ENCODE measurements around the gene FBXL5. TPM values are rescaled to one million over a fixed set of nuclear protein-coding genes. Genes with fewer than 3 reads are reported as not detected.

Gene FBXL5
- total and polyA plus RNA-seq, 9 of the 15 experiments (the other 6 are each of a cell fraction or from before 2014, with no cell fraction given) = 6.0 to 35.2 (median 22.1) TPM

DNA sequence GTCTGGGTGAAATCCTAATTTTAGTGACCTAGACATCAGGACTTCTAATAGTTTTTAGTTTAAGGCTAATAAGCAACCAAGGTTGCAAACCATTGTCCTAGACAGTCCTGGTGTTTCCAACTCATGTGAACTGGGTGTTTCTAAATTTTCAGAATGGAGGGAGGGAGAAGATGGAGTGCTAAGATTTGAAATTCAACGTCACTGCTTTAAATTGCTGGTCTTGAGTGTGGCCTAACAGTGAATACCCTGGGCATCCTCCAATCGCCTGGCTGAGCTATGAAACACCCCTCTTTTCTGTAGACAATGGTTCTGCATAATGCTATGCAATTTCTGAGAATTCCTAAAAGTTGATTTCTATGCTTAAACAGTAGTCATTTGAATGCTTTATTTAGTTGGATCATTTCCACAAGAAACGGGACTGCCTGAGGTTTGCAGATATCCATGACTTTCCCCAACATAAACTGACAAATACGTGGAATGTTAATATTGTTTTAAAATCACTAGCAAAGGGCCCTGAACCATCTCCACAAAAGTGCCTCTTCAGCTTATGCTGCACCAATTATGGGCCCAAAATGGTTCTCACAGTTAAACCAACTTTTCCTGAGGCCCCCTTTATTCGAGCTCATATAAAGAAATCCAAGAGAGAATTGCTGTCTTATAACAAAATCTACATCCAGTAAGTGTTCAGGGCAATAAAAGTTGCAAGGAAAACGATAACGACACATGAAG, 1.1 kb downstream of the FBXL5 start (continued):
- TF ChIP-seq, protein P1, sequence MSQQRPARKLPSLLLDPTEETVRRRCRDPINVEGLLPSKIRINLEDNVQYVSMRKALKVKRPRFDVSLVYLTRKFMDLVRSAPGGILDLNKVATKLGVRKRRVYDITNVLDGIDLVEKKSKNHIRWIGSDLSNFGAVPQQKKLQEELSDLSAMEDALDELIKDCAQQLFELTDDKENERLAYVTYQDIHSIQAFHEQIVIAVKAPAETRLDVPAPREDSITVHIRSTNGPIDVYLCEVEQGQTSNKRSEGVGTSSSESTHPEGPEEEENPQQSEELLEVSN (IDR thresholded peaks at IDR 0.05; ENCODE audit: borderline replicate concordance in 1 of 2, extremely low read depth in 1 of 2, insufficient read depth in 1 of 2, insufficient read length in 1 of 2, low read depth in 1 of 2, low read length in 1 of 2, poor library complexity in 1 of 2, severe bottlenecking in 1 of 2) = no peak
- no peak for TF ChIP-seq NFIC (IDR thresholded peaks at IDR 0.05)
- TF ChIP-seq CTBP1 (IDR thresholded peaks at IDR 0.05; ENCODE audit: borderline replicate concordance) = no peak
- TF ChIP-seq, protein P2, sequence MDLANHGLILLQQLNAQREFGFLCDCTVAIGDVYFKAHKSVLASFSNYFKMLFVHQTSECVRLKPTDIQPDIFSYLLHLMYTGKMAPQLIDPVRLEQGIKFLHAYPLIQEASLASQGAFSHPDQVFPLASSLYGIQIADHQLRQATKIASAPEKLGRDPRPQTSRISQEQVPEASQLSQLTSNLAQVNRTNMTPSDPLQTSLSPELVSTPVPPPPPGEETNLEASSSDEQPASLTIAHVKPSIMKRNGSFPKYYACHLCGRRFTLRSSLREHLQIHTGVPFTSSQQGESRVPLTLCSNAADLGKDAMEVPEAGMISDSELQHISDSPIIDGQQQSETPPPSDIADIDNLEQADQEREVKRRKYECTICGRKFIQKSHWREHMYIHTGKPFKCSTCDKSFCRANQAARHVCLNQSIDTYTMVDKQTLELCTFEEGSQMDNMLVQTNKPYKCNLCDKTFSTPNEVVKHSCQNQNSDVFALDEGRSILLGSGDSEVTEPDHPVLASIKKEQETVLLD (IDR thresholded peaks at IDR 0.05) = no peak
- no peak for TF ChIP-seq SRF (CRISPR knock-in tag; IDR thresholded peaks at IDR 0.05)
- 0 out of 2 replicates have a peak, but pooled peaks have one; percentile 34 for TF ChIP-seq CREB1 (IDR thresholded peaks at IDR 0.05)
- no peak for TF ChIP-seq CREB1 (CRISPR knock-in tag; IDR thresholded peaks at IDR 0.05)
- no peak for TF ChIP-seq ZNF436 (CRISPR knock-in tag; IDR thresholded peaks at IDR 0.05)
- no peak for TF ChIP-seq SMARCA4 (IDR thresholded peaks at IDR 0.05)
- TF ChIP-seq, protein P3, sequence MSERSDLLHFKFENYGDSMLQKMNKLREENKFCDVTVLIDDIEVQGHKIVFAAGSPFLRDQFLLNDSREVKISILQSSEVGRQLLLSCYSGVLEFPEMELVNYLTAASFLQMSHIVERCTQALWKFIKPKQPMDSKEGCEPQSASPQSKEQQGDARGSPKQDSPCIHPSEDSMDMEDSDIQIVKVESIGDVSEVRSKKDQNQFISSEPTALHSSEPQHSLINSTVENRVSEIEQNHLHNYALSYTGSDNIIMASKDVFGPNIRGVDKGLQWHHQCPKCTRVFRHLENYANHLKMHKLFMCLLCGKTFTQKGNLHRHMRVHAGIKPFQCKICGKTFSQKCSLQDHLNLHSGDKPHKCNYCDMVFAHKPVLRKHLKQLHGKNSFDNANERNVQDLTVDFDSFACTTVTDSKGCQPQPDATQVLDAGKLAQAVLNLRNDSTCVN (CRISPR knock-in tag; IDR thresholded peaks at IDR 0.05) = no peak
- TF ChIP-seq ZNF165 (CRISPR knock-in tag; IDR thresholded peaks at IDR 0.05; ENCODE audit: borderline replicate concordance) = no peak
- peak; percentile 33; the same call in 1 of the 2 replicates for TF ChIP-seq ZFX (CRISPR knock-in tag; IDR thresholded peaks at IDR 0.05)
- peak; percentile 57 to 71; a peak in 3 of 4 replicates for TF ChIP-seq FOXK2 (conservative IDR thresholded peaks at IDR 0.05 in 1 of 2, IDR thresholded peaks at IDR 0.05 in 1 of 2; ENCODE audit: low read depth in 2 of 2)
- TF ChIP-seq, protein P4, sequence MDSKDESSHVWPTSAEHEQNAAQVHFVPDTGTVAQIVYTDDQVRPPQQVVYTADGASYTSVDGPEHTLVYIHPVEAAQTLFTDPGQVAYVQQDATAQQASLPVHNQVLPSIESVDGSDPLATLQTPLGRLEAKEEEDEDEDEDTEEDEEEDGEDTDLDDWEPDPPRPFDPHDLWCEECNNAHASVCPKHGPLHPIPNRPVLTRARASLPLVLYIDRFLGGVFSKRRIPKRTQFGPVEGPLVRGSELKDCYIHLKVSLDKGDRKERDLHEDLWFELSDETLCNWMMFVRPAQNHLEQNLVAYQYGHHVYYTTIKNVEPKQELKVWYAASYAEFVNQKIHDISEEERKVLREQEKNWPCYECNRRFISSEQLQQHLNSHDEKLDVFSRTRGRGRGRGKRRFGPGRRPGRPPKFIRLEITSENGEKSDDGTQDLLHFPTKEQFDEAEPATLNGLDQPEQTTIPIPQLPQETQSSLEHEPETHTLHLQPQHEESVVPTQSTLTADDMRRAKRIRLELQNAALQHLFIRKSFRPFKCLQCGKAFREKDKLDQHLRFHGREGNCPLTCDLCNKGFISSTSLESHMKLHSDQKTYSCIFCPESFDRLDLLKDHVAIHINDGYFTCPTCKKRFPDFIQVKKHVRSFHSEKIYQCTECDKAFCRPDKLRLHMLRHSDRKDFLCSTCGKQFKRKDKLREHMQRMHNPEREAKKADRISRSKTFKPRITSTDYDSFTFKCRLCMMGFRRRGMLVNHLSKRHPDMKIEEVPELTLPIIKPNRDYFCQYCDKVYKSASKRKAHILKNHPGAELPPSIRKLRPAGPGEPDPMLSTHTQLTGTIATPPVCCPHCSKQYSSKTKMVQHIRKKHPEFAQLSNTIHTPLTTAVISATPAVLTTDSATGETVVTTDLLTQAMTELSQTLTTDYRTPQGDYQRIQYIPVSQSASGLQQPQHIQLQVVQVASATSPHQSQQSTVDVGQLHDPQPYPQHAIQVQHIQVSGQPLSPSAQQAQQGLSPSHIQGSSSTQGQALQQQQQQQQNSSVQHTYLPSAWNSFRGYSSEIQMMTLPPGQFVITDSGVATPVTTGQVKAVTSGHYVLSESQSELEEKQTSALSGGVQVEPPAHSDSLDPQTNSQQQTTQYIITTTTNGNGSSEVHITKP (IDR thresholded peaks at IDR 0.05; ENCODE audit: partially characterized antibody) = peak; percentile 83
- no peak for TF ChIP-seq YBX1 (IDR thresholded peaks at IDR 0.05)
- TF ChIP-seq ZNF707 (CRISPR knock-in tag; conservative IDR thresholded peaks at IDR 0.05) = no peak
- TF ChIP-seq, protein P5, sequence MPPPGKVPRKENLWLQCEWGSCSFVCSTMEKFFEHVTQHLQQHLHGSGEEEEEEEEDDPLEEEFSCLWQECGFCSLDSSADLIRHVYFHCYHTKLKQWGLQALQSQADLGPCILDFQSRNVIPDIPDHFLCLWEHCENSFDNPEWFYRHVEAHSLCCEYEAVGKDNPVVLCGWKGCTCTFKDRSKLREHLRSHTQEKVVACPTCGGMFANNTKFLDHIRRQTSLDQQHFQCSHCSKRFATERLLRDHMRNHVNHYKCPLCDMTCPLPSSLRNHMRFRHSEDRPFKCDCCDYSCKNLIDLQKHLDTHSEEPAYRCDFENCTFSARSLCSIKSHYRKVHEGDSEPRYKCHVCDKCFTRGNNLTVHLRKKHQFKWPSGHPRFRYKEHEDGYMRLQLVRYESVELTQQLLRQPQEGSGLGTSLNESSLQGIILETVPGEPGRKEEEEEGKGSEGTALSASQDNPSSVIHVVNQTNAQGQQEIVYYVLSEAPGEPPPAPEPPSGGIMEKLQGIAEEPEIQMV (tag; conservative IDR thresholded peaks at IDR 0.05; ENCODE audit: low read depth) = no peak
- no peak for TF ChIP-seq XRCC3 (IDR thresholded peaks at IDR 0.05)
- TF ChIP-seq ZNF57 (CRISPR knock-in tag; IDR thresholded peaks at IDR 0.05) = no peak
